Breast epithelium (tissue), 3 donors: ENCODE measurements around the gene CHST10.

ENCODE experiments used
- CTCF ChIP-seq, 3 donors: fragments of 450-650 bp; IDR thresholded peaks; one replicate each; pipeline ENCODE4 v1.5.1; 2016 to 2017; ENCODE audit warnings: antibody characterized with exemption in 3 of 3, mild to moderate bottlenecking in 3 of 3, moderate library complexity in 3 of 3
- POLR2A ChIP-seq: fragments of 450-650 bp; IDR thresholded peaks from one replicate; pipeline ENCODE4 v1.6.1; 2016; ENCODE audit warnings: antibody characterized with exemption, mild to moderate bottlenecking, moderate library complexity

GRCh38 chr2:100393362-100393761 is 24.1 kb downstream of the CHST10 start:
- TF ChIP-seq CTCF (IDR thresholded peaks at IDR 0.05) (no peak), POLR2A (no peak)
